Measurements from ENCODE around the gene FAM185A. TPM values are rescaled to one million over a fixed set of nuclear protein-coding genes. Genes with fewer than 3 reads are reported as not detected.
A peak's percentile ranks its signal among the peaks of the same experiment; 100 is the strongest.
"Not testable (repeated sequence)": the region's sequence is repeated elsewhere in the genome, so short reads cannot be mapped to it uniquely, and the experiment has no call there.

The FAM185A gene
- polyA plus RNA-seq, 1 of the 3 experiments (the other 2 are of a cell fraction): 12.8 TPM

DNA sequence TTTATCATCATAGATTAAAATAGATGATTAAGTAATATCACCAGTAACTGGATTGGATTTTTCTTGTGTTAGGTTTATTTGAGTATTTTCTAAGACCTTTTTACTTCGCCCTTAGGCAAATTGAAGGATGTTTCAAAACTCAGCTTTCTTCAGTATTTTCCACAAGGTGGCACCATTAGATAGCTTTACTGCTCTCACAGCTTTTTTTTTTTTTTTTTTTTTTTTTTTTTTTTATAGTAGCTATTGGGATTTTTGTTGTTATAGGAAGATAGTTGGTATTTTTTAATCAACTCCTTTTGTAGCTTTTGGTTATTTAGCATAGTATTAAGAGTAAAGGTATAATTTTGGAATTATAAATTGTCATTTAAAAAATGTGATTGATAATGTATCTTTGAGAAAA, 9.4 kb downstream of the FAM185A start:
- CTCF ChIA-PET: interaction anchor here (1.1 kb wide), 1 partner anchor 303 kb away, joined by 16 read pairs; no protein-coding TSS in a partner anchor
- DNase-seq; H3K27me3 ChIP-seq (ENCODE audit: insufficient read depth); H3K27ac ChIP-seq (ENCODE audit: low read depth in 2 of 2, low read length in 1 of 2); H3K4me3 ChIP-seq (ENCODE audit: low read depth in 2 of 2, low read length in 1 of 2); H3K4me2 ChIP-seq; H3K79me2 ChIP-seq (ENCODE audit: insufficient read depth); POLR2A ChIA-PET; H2AFZ ChIP-seq (ENCODE audit: low read depth); H3K9me2 ChIP-seq; H3K36me3 ChIP-seq (replicated peaks in 1 of 2; ENCODE audit: control insufficient read depth in 1 of 2, insufficient read depth in 2 of 2, low read length in 1 of 2); H4K20me1 ChIP-seq (ENCODE audit: insufficient read depth); H3K9me3 ChIP-seq: not testable (repeated sequence)
- peak; percentile 58 for TF ChIP-seq CTCF (IDR thresholded peaks at IDR 0.05)
- TF ChIP-seq SMC3 (IDR thresholded peaks at IDR 0.05; ENCODE audit: low read depth, low read length): peak; percentile 11; the same call in 1 of the 2 replicates
- peak; percentile 46 for TF ChIP-seq RAD21 (IDR thresholded peaks at IDR 0.05; ENCODE audit: low read length)
- H3K9ac ChIP-seq: peak overlapping the region; percentile 31; the same call in 1 of the 2 replicates
- peaks cover 16% of the 10 kb centered on the region for H3F3A ChIP-seq (replicated peaks; ENCODE audit: insufficient read depth)
- whole genome bisulfite sequencing (ENCODE audit: low lambda C conversion rate): 24% methylated on average over 1 of the region's 1 CpG
- H3K4me1 ChIP-seq (ENCODE audit: control insufficient read depth in 1 of 2, insufficient read depth in 2 of 2, low read depth in 1 of 2, low read length in 1 of 2): peaks cover 0 to 15% of the 10 kb centered on the region in 2 experiments

- not testable (repeated sequence) for DNase-seq
- CTCF ChIA-PET: interaction anchor here (1.3 kb wide), 1 partner anchor 302 kb away, joined by 6 read pairs; no protein-coding TSS in a partner anchor
These were observed 11.1 kb downstream of the FAM185A start for GRCh38 chr7:102759934-102760333.

DNA sequence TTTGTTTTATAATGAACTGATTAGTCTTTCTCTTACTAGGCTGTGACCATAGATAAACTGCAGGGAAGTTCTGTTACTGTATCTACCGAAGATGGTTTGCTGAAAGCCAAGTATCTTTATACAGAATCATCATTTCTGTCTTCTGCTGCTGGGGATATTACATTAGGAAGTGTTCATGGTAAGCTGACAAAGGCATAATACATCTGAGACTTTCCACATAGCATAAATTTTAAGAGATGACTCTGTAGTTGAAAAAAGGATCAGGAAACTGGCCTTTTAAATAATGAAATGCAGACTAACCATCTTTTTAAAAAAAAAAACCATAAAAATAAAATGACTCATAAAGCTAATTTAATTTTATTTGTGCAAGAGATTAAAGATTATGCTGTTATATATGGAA, 12.4 kb downstream of the FAM185A start:
- TF ChIP-seq TCF12 (IDR thresholded peaks at IDR 0.05): 0 out of 2 replicates have a peak, but pooled peaks have one; percentile 8
- H3K9me3 ChIP-seq; H3K9ac ChIP-seq; H4K20me1 ChIP-seq (ENCODE audit: insufficient read depth); H3K4me3 ChIP-seq (ENCODE audit: low read depth in 2 of 2, low read length in 1 of 2); H3K79me2 ChIP-seq (ENCODE audit: insufficient read depth); H2AFZ ChIP-seq (ENCODE audit: low read depth); DNase-seq; H3K9me2 ChIP-seq; POLR2A ChIA-PET; H3K27me3 ChIP-seq (ENCODE audit: insufficient read depth); CTCF ChIA-PET: not testable (repeated sequence)
- Histone ChIP-seq H3F3A (replicated peaks; ENCODE audit: insufficient read depth) (peaks cover 14% of the 10 kb centered on the region), H3K27ac (ENCODE audit: low read depth in 2 of 2, low read length in 1 of 2) (peak overlapping the region; percentile 58 to 74; a peak in 3 of 4 replicates), H3K36me3 (replicated peaks in 1 of 2; ENCODE audit: control insufficient read depth in 1 of 2, insufficient read depth in 2 of 2, low read length in 1 of 2) (peaks cover 7 to 10% of the 10 kb centered on the region in 2 experiments), H3K4me2 (peak overlapping the region; percentile 31; the same call in 1 of the 2 replicates), H3K4me1 (ENCODE audit: control insufficient read depth in 1 of 2, insufficient read depth in 2 of 2, low read depth in 1 of 2, low read length in 1 of 2) (peaks cover 2 to 15% of the 10 kb centered on the region in 2 experiments)
- WGBS (ENCODE audit: low lambda C conversion rate): 25% methylated on average over 1 of the region's 1 CpG

More at GRCh38 chr7:102759934-102760333, 11.1 kb downstream of the FAM185A start:
- peaks cover 14% of the 10 kb centered on the region for H3F3A ChIP-seq (replicated peaks; ENCODE audit: insufficient read depth)
- peak overlapping the region; percentile 34; the same call in 1 of the 2 replicates for H3K9ac ChIP-seq
- H3K9me3 ChIP-seq; H3K9me2 ChIP-seq; POLR2A ChIA-PET; H3K36me3 ChIP-seq (replicated peaks in 1 of 2; ENCODE audit: control insufficient read depth in 1 of 2, insufficient read depth in 2 of 2, low read length in 1 of 2); H3K4me2 ChIP-seq; H4K20me1 ChIP-seq (ENCODE audit: insufficient read depth); H3K79me2 ChIP-seq (ENCODE audit: insufficient read depth); H2AFZ ChIP-seq (ENCODE audit: low read depth); H3K4me3 ChIP-seq (ENCODE audit: low read depth in 2 of 2, low read length in 1 of 2); H3K27me3 ChIP-seq (ENCODE audit: insufficient read depth): not testable (repeated sequence)
- peak overlapping the region in 1 of 2 experiments; percentile 74; a peak in 2 of 4 replicates for H3K27ac ChIP-seq (ENCODE audit: low read depth in 2 of 2, low read length in 1 of 2)
- peaks cover 2 to 15% of the 10 kb centered on the region in 2 experiments for H3K4me1 ChIP-seq (ENCODE audit: control insufficient read depth in 1 of 2, insufficient read depth in 2 of 2, low read depth in 1 of 2, low read length in 1 of 2)
- WGBS (ENCODE audit: low lambda C conversion rate): 100% methylated on average over 1 of the region's 1 CpG

- Histone ChIP-seq H3K36me3 (replicated peaks in 1 of 2; ENCODE audit: control insufficient read depth in 1 of 2, insufficient read depth in 2 of 2, low read length in 1 of 2) (peaks cover 7 to 12% of the 10 kb centered on the region in 2 experiments), H3F3A (replicated peaks; ENCODE audit: insufficient read depth) (peaks cover 14% of the 10 kb centered on the region), H3K27ac (ENCODE audit: low read depth in 2 of 2, low read length in 1 of 2) (peak overlapping the region in 1 of 2 experiments; percentile 22; a peak in 2 of 4 replicates), H3K4me1 (ENCODE audit: control insufficient read depth in 1 of 2, insufficient read depth in 2 of 2, low read depth in 1 of 2, low read length in 1 of 2) (peaks cover 2 to 15% of the 10 kb centered on the region in 2 experiments)
- POLR2A ChIA-PET; CTCF ChIA-PET; DNase-seq; H3K4me2 ChIP-seq; H4K20me1 ChIP-seq (ENCODE audit: insufficient read depth); H3K9me2 ChIP-seq; H2AFZ ChIP-seq (ENCODE audit: low read depth); H3K27me3 ChIP-seq (ENCODE audit: insufficient read depth); H3K79me2 ChIP-seq (ENCODE audit: insufficient read depth); H3K4me3 ChIP-seq (ENCODE audit: low read depth in 2 of 2, low read length in 1 of 2); H3K9ac ChIP-seq; H3K9me3 ChIP-seq: not testable (repeated sequence)
- WGBS (ENCODE audit: low lambda C conversion rate): 74% methylated on average over 6 of the region's 6 CpGs
These were observed 14.6 kb downstream of the FAM185A start for GRCh38 chr7:102763295-102763905.

- H3K4me1 ChIP-seq (ENCODE audit: control insufficient read depth in 1 of 2, insufficient read depth in 2 of 2, low read depth in 1 of 2, low read length in 1 of 2); H3K4me3 ChIP-seq (ENCODE audit: low read depth in 2 of 2, low read length in 1 of 2); H3K27me3 ChIP-seq (ENCODE audit: insufficient read depth); H3K27ac ChIP-seq (ENCODE audit: low read depth in 2 of 2, low read length in 1 of 2); H3K9ac ChIP-seq; H4K20me1 ChIP-seq (ENCODE audit: insufficient read depth); H3F3A ChIP-seq (replicated peaks; ENCODE audit: insufficient read depth); H3K9me2 ChIP-seq; H3K4me2 ChIP-seq; H3K79me2 ChIP-seq (ENCODE audit: insufficient read depth); POLR2A ChIA-PET; CTCF ChIA-PET; H2AFZ ChIP-seq (ENCODE audit: low read depth); DNase-seq; H3K9me3 ChIP-seq: not testable (repeated sequence)
- H3K36me3 ChIP-seq (replicated peaks in 1 of 2; ENCODE audit: control insufficient read depth in 1 of 2, insufficient read depth in 2 of 2, low read length in 1 of 2): peaks cover 2 to 10% of the 10 kb centered on the region in 2 experiments
- WGBS (ENCODE audit: low lambda C conversion rate): 86% methylated on average over 1 of the region's 3 CpGs
These were observed 20.9 kb downstream of the FAM185A start for GRCh38 chr7:102769657-102770192.

All from SK-N-SH (cell line).